ENCODE measurements around the gene ECSCR.

DNA sequence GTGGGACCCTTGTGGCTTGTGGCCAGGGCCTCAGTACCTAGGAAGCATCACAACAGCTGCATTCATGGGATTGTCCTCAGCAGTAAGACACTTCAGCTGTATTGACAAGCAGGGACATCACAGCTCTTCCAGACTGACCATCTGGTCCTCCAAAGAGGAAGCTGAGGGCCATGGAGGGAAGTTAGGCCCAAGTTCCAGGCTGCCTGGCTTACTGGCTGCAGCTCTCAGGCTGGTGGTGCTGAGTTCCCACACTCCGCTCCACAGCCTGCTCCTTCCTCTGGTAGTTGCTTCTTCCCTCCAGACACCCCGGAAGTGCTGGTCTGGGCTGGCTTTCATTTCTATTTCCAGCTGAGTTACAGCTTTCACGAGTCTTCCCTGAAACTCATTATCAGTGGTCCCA lies 25.7 kb upstream of the ECSCR start:
- TF ChIP-seq, protein P1, sequence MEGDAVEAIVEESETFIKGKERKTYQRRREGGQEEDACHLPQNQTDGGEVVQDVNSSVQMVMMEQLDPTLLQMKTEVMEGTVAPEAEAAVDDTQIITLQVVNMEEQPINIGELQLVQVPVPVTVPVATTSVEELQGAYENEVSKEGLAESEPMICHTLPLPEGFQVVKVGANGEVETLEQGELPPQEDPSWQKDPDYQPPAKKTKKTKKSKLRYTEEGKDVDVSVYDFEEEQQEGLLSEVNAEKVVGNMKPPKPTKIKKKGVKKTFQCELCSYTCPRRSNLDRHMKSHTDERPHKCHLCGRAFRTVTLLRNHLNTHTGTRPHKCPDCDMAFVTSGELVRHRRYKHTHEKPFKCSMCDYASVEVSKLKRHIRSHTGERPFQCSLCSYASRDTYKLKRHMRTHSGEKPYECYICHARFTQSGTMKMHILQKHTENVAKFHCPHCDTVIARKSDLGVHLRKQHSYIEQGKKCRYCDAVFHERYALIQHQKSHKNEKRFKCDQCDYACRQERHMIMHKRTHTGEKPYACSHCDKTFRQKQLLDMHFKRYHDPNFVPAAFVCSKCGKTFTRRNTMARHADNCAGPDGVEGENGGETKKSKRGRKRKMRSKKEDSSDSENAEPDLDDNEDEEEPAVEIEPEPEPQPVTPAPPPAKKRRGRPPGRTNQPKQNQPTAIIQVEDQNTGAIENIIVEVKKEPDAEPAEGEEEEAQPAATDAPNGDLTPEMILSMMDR (IDR thresholded peaks at IDR 0.05; ENCODE audit: extremely low read depth in 1 of 2, insufficient read depth in 1 of 2, low read depth in 1 of 2, low read length in 2 of 2) = no peak
- TF ChIP-seq, protein P2, sequence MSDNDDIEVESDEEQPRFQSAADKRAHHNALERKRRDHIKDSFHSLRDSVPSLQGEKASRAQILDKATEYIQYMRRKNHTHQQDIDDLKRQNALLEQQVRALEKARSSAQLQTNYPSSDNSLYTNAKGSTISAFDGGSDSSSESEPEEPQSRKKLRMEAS (IDR thresholded peaks at IDR 0.05; ENCODE audit: insufficient read depth, insufficient read length) = no peak
- TF ChIP-seq POLR2A (IDR thresholded peaks at IDR 0.05; ENCODE audit: low read depth, low read length) (no peak), POLR2AphosphoS5 (IDR thresholded peaks at IDR 0.05; ENCODE audit: insufficient read depth, low read depth, low read length) (no peak), JUN (IDR thresholded peaks at IDR 0.05; ENCODE audit: borderline replicate concordance, insufficient read depth, insufficient read length, low read depth) (no peak), FOS (IDR thresholded peaks at IDR 0.05; ENCODE audit: borderline replicate concordance, insufficient read depth, low read length) (no peak), EZH2 (IDR thresholded peaks at IDR 0.05; ENCODE audit: borderline replicate concordance, low read depth, low read length, severe bottlenecking) (no peak), MYC (IDR thresholded peaks at IDR 0.05; ENCODE audit: low read depth, low read length) (no peak)
